Measurements from ENCODE around the gene FRAT2.

DNA sequence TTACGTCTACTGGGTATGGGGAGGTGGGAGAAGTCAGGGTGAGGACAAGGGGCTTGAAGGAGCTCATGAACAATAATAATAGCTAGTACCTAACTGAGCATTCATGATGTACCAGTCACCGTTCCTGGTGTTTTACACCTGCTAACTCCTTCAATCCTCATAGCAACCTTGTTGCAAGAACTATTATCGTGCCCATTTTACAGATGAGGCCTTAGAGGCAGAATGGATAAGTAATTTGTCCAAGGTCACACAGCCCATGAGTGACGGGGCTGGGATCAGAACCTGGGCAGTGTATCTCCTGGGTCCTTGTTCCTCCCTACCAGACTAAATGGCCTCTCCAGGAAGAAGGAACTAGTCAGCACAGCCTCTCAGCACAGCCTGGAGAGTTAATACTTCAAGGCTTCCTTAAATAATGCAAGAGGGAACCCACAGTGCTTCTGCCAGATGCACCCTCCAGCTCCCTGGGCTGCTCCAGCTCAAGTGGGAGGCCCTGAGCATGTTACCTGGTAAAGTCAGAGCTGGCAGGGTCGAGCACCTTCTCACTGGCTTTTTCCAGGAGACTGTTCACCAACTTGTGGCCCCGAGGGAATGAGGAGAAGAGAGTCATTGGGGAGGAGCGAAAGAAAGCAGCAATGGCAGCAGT, 37.8 kb upstream of the FRAT2 start:
- TF ChIP-seq RAD51 (IDR thresholded peaks at IDR 0.05; ENCODE audit: borderline replicate concordance) = no peak
- TF ChIP-seq, protein P1, sequence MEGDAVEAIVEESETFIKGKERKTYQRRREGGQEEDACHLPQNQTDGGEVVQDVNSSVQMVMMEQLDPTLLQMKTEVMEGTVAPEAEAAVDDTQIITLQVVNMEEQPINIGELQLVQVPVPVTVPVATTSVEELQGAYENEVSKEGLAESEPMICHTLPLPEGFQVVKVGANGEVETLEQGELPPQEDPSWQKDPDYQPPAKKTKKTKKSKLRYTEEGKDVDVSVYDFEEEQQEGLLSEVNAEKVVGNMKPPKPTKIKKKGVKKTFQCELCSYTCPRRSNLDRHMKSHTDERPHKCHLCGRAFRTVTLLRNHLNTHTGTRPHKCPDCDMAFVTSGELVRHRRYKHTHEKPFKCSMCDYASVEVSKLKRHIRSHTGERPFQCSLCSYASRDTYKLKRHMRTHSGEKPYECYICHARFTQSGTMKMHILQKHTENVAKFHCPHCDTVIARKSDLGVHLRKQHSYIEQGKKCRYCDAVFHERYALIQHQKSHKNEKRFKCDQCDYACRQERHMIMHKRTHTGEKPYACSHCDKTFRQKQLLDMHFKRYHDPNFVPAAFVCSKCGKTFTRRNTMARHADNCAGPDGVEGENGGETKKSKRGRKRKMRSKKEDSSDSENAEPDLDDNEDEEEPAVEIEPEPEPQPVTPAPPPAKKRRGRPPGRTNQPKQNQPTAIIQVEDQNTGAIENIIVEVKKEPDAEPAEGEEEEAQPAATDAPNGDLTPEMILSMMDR (CRISPR knock-in tag; IDR thresholded peaks at IDR 0.05) = no peak
- no peak for TF ChIP-seq TAF15 (IDR thresholded peaks at IDR 0.05; ENCODE audit: low read depth, low read length, poor library complexity, severe bottlenecking)
- TF ChIP-seq EP300 (IDR thresholded peaks at IDR 0.05; ENCODE audit: low read depth in 2 of 2, low read length in 2 of 2) = no peak
- TF ChIP-seq EP300 (CRISPR knock-in tag; IDR thresholded peaks at IDR 0.05; ENCODE audit: borderline replicate concordance) = no peak
- no peak for TF ChIP-seq TCF12 (IDR thresholded peaks at IDR 0.05)
- TF ChIP-seq TCF12 (CRISPR knock-in tag; IDR thresholded peaks at IDR 0.05) = no peak
